Activated T-helper 17 cell treated with anti-CD3 and anti-CD28 coated beads, Interleukin-2, amount 50 U/mL, for 72 hours (primary cell): ENCODE data around the gene DRD5. TPM values are rescaled to one million over a fixed set of nuclear protein-coding genes. Genes with fewer than 3 reads are reported as not detected.
"Not testable (repeated sequence)": the region's sequence is repeated elsewhere in the genome, so short reads cannot be mapped to it uniquely, and the experiment has no call there.

Source experiments
- ATAC-seq: fragments of 150-1000 bp; cut with Tn5 transposase; replicated peaks from 2 replicates; pipeline ENCODE4 v1.10.0; 2021; ENCODE audit warnings: mild to moderate bottlenecking, moderate library complexity
- H3K27ac Mint-ChIP-seq: one replicate; pipeline ENCODE4 v1.8.0; 2022; ENCODE audit warnings: mixed read lengths
- H3K27me3 Mint-ChIP-seq: one replicate; pipeline ENCODE4 v1.8.0; 2022; ENCODE audit warnings: mixed read lengths
- H3K36me3 Mint-ChIP-seq: one replicate; pipeline ENCODE4 v1.8.0; 2022; ENCODE audit warnings: low read depth, mild to moderate bottlenecking, mixed read lengths
- H3K4me1 Mint-ChIP-seq: one replicate; pipeline ENCODE4 v1.8.0; 2022; ENCODE audit warnings: mixed read lengths
- H3K4me3 Mint-ChIP-seq: one replicate; pipeline ENCODE4 v1.8.0; 2022; ENCODE audit warnings: mild to moderate bottlenecking, mixed read lengths
- H3K9me3 Mint-ChIP-seq: one replicate; pipeline ENCODE4 v1.8.0; 2022; ENCODE audit warnings: mixed read lengths
- total RNA-seq, 2 donors: library from RNA; stranded (reverse); gene quantifications; one replicate each; pipeline ENCODE4 v1.2.3, GENCODE V29; 2022

DRD5 gene
- not detected for total RNA-seq

GRCh38 chr4:9781343-9782135 is at the start of gene DRD5:
DRD5 (plus strand) TSS chr4:9781634; CDS start chr4:9782030, 396 bp downstream.
- peaks cover 47% of the 10 kb centered on the region for H3K27me3 Mint-ChIP-seq
- H3K36me3 Mint-ChIP-seq: no peaks in the 10 kb centered on the region
- no peaks in the 10 kb centered on the region for H3K9me3 Mint-ChIP-seq
- no peak within 1 kb of the TSS for H3K27ac Mint-ChIP-seq
- no peaks in the 10 kb centered on the region for H3K4me1 Mint-ChIP-seq
- ATAC-seq: no peak
- H3K4me3 Mint-ChIP-seq: no peak within 1 kb of the TSS

DNA sequence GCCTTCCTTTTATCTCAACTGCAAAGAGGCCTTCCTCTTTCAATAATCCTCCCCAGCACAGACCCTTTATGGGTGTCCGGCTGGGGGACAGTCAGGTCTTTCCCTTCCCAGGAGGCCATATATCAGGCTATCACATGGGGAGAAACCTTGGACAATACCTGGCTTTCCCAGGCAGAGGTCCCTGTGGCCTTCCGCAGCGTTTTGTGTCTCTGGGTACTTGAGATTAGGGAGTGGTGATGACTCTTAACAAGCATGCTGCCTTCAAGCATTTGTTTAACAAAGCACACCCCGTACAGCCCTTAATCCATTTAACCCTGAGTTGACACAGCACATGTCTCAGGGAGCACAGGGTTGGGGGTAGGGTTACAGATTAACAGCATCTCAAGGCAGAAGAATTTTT is 49.2 kb upstream of the DRD5 start:
- H3K9me3 Mint-ChIP-seq, H3K27me3 Mint-ChIP-seq, ATAC-seq, H3K4me1 Mint-ChIP-seq, H3K27ac Mint-ChIP-seq, H3K36me3 Mint-ChIP-seq, H3K4me3 Mint-ChIP-seq: not testable (repeated sequence)

GRCh38 chr4:9735515-9735914 is 45.9 kb upstream of the DRD5 start:
- Mint-ChIP-seq H3K27me3 (peaks cover 5% of the 10 kb centered on the region), H3K4me3 (no peak overlapping the region), H3K27ac (no peak overlapping the region), H3K4me1 (no peaks in the 10 kb centered on the region), H3K36me3 (no peaks in the 10 kb centered on the region), H3K9me3 (no peaks in the 10 kb centered on the region)
- ATAC-seq: no peak

DNA sequence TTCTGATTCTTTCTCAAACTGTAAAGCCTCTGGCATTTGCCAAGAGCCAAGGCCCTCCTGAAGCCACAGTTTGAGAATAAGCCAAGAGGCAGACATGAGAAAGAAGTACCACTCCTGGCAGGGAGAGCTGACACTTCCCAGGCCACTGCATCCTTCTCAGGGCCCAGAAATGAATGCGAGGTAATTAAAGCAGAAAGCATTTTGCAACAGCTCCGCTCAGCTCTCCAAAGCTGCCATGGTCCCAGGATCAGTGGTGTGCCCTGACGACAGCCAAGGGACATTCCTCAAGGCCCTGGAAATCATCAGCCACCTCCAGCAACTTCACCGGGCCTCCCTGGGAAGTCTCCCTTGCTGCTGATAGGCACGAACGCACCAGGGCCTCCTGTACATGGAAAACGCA is 44.2 kb upstream of the DRD5 start:
- not testable (repeated sequence) for H3K27me3 Mint-ChIP-seq

DNA sequence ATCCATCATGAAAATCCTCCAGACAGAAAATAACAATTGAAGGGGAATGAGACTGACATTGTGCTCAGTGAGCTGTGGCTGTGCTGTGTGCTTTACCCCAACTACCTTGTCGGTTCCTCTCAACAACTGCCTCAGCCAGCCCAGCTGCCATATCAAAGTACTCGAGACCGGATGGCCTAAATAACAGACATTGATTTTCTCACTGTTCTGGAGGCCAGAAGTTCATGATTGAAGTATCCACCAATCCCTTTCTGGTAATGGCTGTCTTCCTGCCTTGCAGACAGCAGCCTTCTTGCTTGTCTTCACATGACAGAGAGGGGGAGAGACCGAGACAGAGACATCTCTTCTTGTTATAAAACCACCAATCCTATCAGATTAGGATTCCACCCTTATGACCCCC is 37.6 kb upstream of the DRD5 start:
- ATAC-seq, H3K27me3 Mint-ChIP-seq, H3K4me1 Mint-ChIP-seq, H3K27ac Mint-ChIP-seq, H3K36me3 Mint-ChIP-seq, H3K4me3 Mint-ChIP-seq, H3K9me3 Mint-ChIP-seq: not testable (repeated sequence)

More for the DNA sequence above, 44.2 kb upstream of the DRD5 start:
- H3K36me3 Mint-ChIP-seq, H3K9me3 Mint-ChIP-seq, H3K4me3 Mint-ChIP-seq, ATAC-seq, H3K27ac Mint-ChIP-seq, H3K4me1 Mint-ChIP-seq: not testable (repeated sequence)

- no peaks in the 10 kb centered on the region for H3K4me1 Mint-ChIP-seq
- H3K27me3 Mint-ChIP-seq: peaks cover 4% of the 10 kb centered on the region
- H3K9me3 Mint-ChIP-seq: no peaks in the 10 kb centered on the region
- H3K4me3 Mint-ChIP-seq: no peak overlapping the region
- no peak for ATAC-seq
- no peak overlapping the region for H3K27ac Mint-ChIP-seq
- H3K36me3 Mint-ChIP-seq: no peaks in the 10 kb centered on the region
These were observed 35.7 kb upstream of the DRD5 start for GRCh38 chr4:9745782-9746181.

DNA sequence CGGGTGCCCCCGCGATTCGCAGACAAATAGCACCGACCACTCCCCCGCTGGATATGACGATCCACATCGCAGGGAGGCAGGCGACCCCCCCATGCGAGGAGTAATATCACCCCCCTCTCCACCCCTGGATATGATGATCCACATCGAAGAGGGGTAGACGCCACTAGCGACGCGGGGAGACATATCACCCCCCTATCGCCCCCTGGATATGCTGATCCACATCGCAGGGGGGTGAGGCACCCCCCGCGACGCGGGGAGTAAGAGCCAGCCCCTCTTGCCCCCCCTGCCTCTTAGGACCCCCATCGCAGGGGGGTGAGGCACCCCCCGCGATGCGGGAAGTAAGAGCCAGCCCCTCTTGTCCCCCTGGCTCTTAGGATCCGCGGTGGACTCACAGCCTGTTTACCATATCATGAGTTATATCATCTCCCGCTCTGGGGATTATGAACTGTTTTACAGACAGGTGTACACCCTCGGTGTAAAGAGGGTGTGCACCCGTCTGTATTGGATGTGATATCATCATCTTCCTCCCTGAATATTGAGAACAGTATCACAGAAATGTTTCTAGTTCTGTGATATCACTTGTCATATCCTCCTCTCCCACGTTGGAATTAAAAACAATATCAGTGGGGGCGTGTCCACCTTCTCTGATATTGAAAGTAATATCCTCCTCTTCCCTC is 22.7 kb upstream of the DRD5 start:
- H3K4me3 Mint-ChIP-seq: no peak overlapping the region
- peak; percentile 62 for ATAC-seq
- H3K4me1 Mint-ChIP-seq: no peaks in the 10 kb centered on the region
- no peak overlapping the region for H3K27ac Mint-ChIP-seq
- H3K27me3 Mint-ChIP-seq: peaks cover 8% of the 10 kb centered on the region
- no peaks in the 10 kb centered on the region for H3K9me3 Mint-ChIP-seq
- no peaks in the 10 kb centered on the region for H3K36me3 Mint-ChIP-seq

DNA sequence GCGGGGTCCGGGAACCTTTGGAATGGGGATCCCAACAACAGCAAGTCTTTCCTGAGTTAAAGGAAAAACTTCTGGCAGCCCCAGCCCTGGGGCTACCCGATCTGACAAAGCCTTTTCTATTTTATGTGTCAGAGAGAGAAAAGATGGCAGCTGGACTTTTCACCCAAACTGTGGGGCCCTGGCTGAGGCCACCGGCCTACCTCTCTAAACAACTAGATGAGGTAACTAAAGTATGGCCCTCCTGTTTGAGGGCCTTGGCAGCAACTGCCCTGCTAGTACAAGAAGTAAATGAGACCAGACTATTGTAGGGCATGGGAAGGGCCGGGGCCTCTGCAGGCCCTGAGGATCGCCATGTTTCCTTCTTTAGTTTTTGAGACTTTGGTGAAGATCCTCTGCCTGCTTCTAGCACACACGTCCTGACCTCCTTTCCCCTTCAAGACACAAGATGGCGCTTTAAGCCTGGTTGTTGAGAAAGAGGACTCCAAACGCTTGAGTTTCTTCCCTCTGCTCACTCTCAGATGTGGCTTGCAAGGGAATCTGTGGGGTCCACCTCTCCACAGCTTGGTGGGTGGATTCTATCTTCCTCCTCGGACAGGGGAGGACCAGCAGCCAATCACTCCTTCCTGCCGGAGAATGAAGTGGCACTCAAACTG is 18.5 kb upstream of the DRD5 start:
- Mint-ChIP-seq H3K4me3 (no peak overlapping the region), H3K27me3 (peaks cover 30% of the 10 kb centered on the region), H3K36me3 (no peaks in the 10 kb centered on the region), H3K27ac (no peak overlapping the region), H3K9me3 (no peaks in the 10 kb centered on the region), H3K4me1 (no peaks in the 10 kb centered on the region)
- ATAC-seq: no peak

- Mint-ChIP-seq H3K36me3 (no peaks in the 10 kb centered on the region), H3K27me3 (peaks cover 33% of the 10 kb centered on the region), H3K9me3 (no peaks in the 10 kb centered on the region), H3K27ac (no peak overlapping the region), H3K4me3 (no peak overlapping the region), H3K4me1 (no peaks in the 10 kb centered on the region)
- no peak for ATAC-seq
These were observed 17.2 kb upstream of the DRD5 start for GRCh38 chr4:9764155-9764696.

GRCh38 chr4:9765091-9765490 is 16.3 kb upstream of the DRD5 start:
- peaks cover 32% of the 10 kb centered on the region for H3K27me3 Mint-ChIP-seq
- H3K4me3 Mint-ChIP-seq: no peak overlapping the region
- H3K4me1 Mint-ChIP-seq: no peaks in the 10 kb centered on the region
- ATAC-seq: no peak
- no peaks in the 10 kb centered on the region for H3K9me3 Mint-ChIP-seq
- no peaks in the 10 kb centered on the region for H3K36me3 Mint-ChIP-seq
- no peak overlapping the region for H3K27ac Mint-ChIP-seq

DNA sequence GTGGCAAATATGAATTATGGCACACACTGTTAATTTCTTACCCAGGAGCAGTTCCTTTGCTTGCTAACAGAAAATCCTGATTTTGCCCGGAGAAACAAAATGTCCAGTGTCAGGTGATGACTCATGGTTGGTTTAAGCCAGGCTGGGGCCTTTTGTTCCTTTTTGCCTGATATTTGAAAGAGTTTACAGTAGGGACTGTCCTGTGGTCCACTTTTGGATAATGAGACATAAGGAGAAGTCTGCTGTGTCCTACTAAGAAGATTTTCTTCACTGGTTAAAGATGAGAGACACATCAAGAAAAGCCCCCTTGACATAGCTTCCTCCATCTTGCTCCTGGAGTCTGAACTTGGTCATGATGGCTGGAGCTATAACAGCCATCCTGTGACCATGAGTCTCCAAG is 12.1 kb upstream of the DRD5 start:
- Mint-ChIP-seq H3K36me3 (no peaks in the 10 kb centered on the region), H3K27ac (no peak overlapping the region), H3K27me3 (peaks cover 39% of the 10 kb centered on the region), H3K9me3 (no peaks in the 10 kb centered on the region), H3K4me3 (no peak overlapping the region), H3K4me1 (no peaks in the 10 kb centered on the region)
- no peak for ATAC-seq

- H3K27me3 Mint-ChIP-seq: peaks cover 33% of the 10 kb centered on the region
- no peak for ATAC-seq
- H3K4me1 Mint-ChIP-seq: no peaks in the 10 kb centered on the region
- H3K9me3 Mint-ChIP-seq: no peaks in the 10 kb centered on the region
- no peak overlapping the region for H3K4me3 Mint-ChIP-seq
- H3K27ac Mint-ChIP-seq: no peak overlapping the region
- no peaks in the 10 kb centered on the region for H3K36me3 Mint-ChIP-seq
These were observed 10.4 kb upstream of the DRD5 start for GRCh38 chr4:9771034-9771433.

DNA sequence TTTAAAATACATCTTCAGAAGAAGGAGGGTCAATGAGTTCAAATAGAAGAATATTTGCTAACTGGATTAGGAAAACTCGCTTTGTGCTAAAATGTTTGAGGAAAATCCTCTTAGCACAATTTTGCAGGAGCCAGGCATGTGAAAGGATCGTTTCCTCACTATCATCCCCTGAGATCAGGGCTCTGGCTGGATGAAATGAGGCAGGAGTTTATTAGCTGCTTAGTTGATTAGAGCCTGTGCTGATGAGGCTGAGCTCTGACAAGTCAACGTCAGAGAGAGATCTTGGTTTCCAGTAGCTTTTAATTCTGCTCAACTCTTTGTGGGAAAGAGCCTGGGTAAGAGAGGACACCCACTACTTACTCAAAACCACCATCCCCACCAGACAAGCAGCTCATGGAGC is 8.0 kb upstream of the DRD5 start:
- peaks cover 22% of the 10 kb centered on the region for H3K27me3 Mint-ChIP-seq
- no peaks in the 10 kb centered on the region for H3K4me1 Mint-ChIP-seq
- ATAC-seq: no peak
- H3K4me3 Mint-ChIP-seq: no peak overlapping the region
- H3K9me3 Mint-ChIP-seq: no peaks in the 10 kb centered on the region
- H3K36me3 Mint-ChIP-seq: no peaks in the 10 kb centered on the region
- H3K27ac Mint-ChIP-seq: no peak overlapping the region

DNA sequence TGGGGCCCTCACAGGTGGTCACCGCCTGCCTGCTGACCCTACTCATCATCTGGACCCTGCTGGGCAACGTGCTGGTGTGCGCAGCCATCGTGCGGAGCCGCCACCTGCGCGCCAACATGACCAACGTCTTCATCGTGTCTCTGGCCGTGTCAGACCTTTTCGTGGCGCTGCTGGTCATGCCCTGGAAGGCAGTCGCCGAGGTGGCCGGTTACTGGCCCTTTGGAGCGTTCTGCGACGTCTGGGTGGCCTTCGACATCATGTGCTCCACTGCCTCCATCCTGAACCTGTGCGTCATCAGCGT is 652 bp downstream of the DRD5 start:
- no peak for ATAC-seq
- Mint-ChIP-seq H3K27me3 (peaks cover 48% of the 10 kb centered on the region), H3K4me1 (no peaks in the 10 kb centered on the region), H3K9me3 (no peaks in the 10 kb centered on the region), H3K36me3 (no peaks in the 10 kb centered on the region), H3K4me3 (no peak overlapping the region), H3K27ac (no peak overlapping the region)

GRCh38 chr4:9785891-9786290 is 4.5 kb downstream of the DRD5 start:
- not testable (repeated sequence) for H3K27ac Mint-ChIP-seq, H3K4me3 Mint-ChIP-seq, H3K36me3 Mint-ChIP-seq, H3K4me1 Mint-ChIP-seq, H3K9me3 Mint-ChIP-seq, ATAC-seq
- H3K27me3 Mint-ChIP-seq: peaks cover 42% of the 10 kb centered on the region
